Hepatocyte (in vitro differentiated cells): ENCODE data around the gene ZNF474. TPM values are rescaled to one million over a fixed set of nuclear protein-coding genes. Genes with fewer than 3 reads are reported as not detected.

Experiments
- DNase-seq: peaks from one replicate; pipeline ENCODE4 v3.0.0-alpha.2; 2016; ENCODE audit warnings: low spot score
- H2AFZ ChIP-seq: fragments of 200-600 bp; sonication (generic); 2 replicates; pipeline ENCODE4 v1.6.0; 2016; ENCODE audit warnings: antibody characterized with exemption, mild to moderate bottlenecking
- H3K27ac ChIP-seq: fragments of 200-600 bp; sonication (generic); 2 replicates; pipeline ENCODE4 v1.5.1; 2016; ENCODE audit warnings: mild to moderate bottlenecking
- H3K27me3 ChIP-seq: fragments of 200-600 bp; sonication (generic); 2 replicates; pipeline ENCODE4 v1.6.1; 2016
- H3K36me3 ChIP-seq: fragments of 200-600 bp; sonication (generic); replicated peaks from 2 replicates; pipeline ENCODE4 v1.5.1; 2016; ENCODE audit warnings: low read depth; ENCODE audit not compliant: insufficient read depth
- H3K4me1 ChIP-seq: fragments of 200-600 bp; sonication (generic); 2 replicates; pipeline ENCODE4 v1.5.1; 2016; ENCODE audit warnings: mild to moderate bottlenecking, moderate library complexity; ENCODE audit not compliant: insufficient read depth
- H3K4me2 ChIP-seq: fragments of 200-600 bp; sonication (generic); 2 replicates; pipeline ENCODE4 v1.6.0; 2016
- H3K4me3 ChIP-seq: fragments of 200-600 bp; sonication (generic); 2 replicates; pipeline ENCODE4 v1.5.1; 2016; ENCODE audit warnings: mild to moderate bottlenecking
- H3K79me2 ChIP-seq: fragments of 200-600 bp; sonication (generic); 2 replicates; pipeline ENCODE4 v1.6.0; 2017; ENCODE audit warnings: mild to moderate bottlenecking
- H3K9me2 ChIP-seq: fragments of 200-600 bp; sonication (generic); replicated peaks from 2 replicates; pipeline ENCODE4 v1.6.0; 2017; ENCODE audit warnings: mild to moderate bottlenecking; ENCODE audit not compliant: insufficient read depth
- H3K9me3 ChIP-seq: fragments of 200-600 bp; sonication (generic); 2 replicates; pipeline ENCODE4 v1.5.1; 2016; ENCODE audit warnings: low read depth, mild to moderate bottlenecking
- H4K20me1 ChIP-seq: fragments of 200-600 bp; sonication (generic); 2 replicates; pipeline ENCODE4 v1.6.0; 2016; ENCODE audit warnings: mild to moderate bottlenecking; ENCODE audit not compliant: insufficient read depth, poor library complexity, severe bottlenecking
- CTCF ChIP-seq: fragments of 200-600 bp; sonication (generic); IDR thresholded peaks from 2 replicates; pipeline ENCODE4 v1.5.1; 2016; ENCODE audit warnings: antibody characterized with exemption, mild to moderate bottlenecking; ENCODE audit not compliant: poor library complexity
- EZH2 ChIP-seq: fragments of 200-600 bp; sonication (generic); IDR thresholded peaks from 2 replicates; pipeline ENCODE4 v1.6.1; 2016; ENCODE audit warnings: antibody characterized with exemption, mild to moderate bottlenecking, borderline replicate concordance
- EZH2phosphoT487 ChIP-seq: fragments of 200-600 bp; sonication (generic); IDR thresholded peaks from one replicate; pipeline ENCODE4 v1.6.1; 2018; ENCODE audit warnings: antibody characterized with exemption, mild to moderate bottlenecking, low read depth, moderate library complexity; ENCODE audit not compliant: unreplicated experiment, severe bottlenecking
- WGBS: methylation state at CpG from one replicate; pipeline ENCODE4 v1.1.6; 2016; ENCODE audit warnings: low lambda C conversion rate; ENCODE audit errors: missing lambda C conversion rate; 5-methylcytosine and 5-hydroxymethylcytosine counted together
- polyA plus RNA-seq: library from polyadenylated mRNA; unstranded; fragments of >200 nt; fragmentation: Nextera tagmentation; extraction: Ambion mirVana; gene quantifications from 2 replicates; pipeline ENCODE4 v1.2.1, GENCODE V29; 2016
- total RNA-seq: library from RNA; depleted of rRNA; stranded (reverse); fragments of >200 nt; gene quantifications from 2 replicates; pipeline ENCODE4 v1.2.3, GENCODE V29; 2014

The ZNF474 gene
- total and polyA plus RNA-seq, 2 experiments from 2014 or later, result 0.43 to 2.8 TPM

GRCh38 chr5:122142480-122143164 lies 13.3 kb downstream of the ZNF474 start:
- H3K4me3 ChIP-seq, result no peak overlapping the region
- no peak overlapping the region for H3K27ac ChIP-seq
- H3K9me3 ChIP-seq, result no peaks in the 10 kb centered on the region
- DNase-seq, result no peak
- 87% methylated on average over 6 of the region's 6 CpGs for WGBS
- H3K4me2 ChIP-seq, result no peak overlapping the region
- H3K4me1 ChIP-seq, result no peaks in the 10 kb centered on the region
- no peaks in the 10 kb centered on the region for H3K79me2 ChIP-seq
- TF ChIP-seq CTCF (no peak), EZH2 (no peak), EZH2phosphoT487 (no peak)
- H2AFZ ChIP-seq, result no peak overlapping the region
- H3K36me3 ChIP-seq, result no peaks in the 10 kb centered on the region
- H3K27me3 ChIP-seq, result no peaks in the 10 kb centered on the region
- H3K9me2 ChIP-seq, result no peaks in the 10 kb centered on the region
- H4K20me1 ChIP-seq, result no peaks in the 10 kb centered on the region

- H3K4me1 ChIP-seq, result no peaks in the 10 kb centered on the region
- H3K79me2 ChIP-seq, result no peaks in the 10 kb centered on the region
- H3K4me3 ChIP-seq, result no peak overlapping the region
- H2AFZ ChIP-seq, result no peak overlapping the region
- H3K9me3 ChIP-seq, result no peaks in the 10 kb centered on the region
- H3K4me2 ChIP-seq, result no peak overlapping the region
- no peaks in the 10 kb centered on the region for H3K36me3 ChIP-seq
- no peak for DNase-seq
- no peak overlapping the region for H3K27ac ChIP-seq
- H3K9me2 ChIP-seq, result no peaks in the 10 kb centered on the region
- no peaks in the 10 kb centered on the region for H4K20me1 ChIP-seq
- TF ChIP-seq CTCF (no peak), EZH2 (no peak), EZH2phosphoT487 (no peak)
- WGBS, result 84% methylated on average over 1 of the region's 1 CpG
- H3K27me3 ChIP-seq, result no peaks in the 10 kb centered on the region
Observed at GRCh38 chr5:122144236-122144635, 14.9 kb downstream of the ZNF474 start.

GRCh38 chr5:122145906-122146305 lies 16.6 kb downstream of the ZNF474 start:
- no peak for DNase-seq
- H3K4me1 ChIP-seq, result no peaks in the 10 kb centered on the region
- H3K79me2 ChIP-seq, result no peaks in the 10 kb centered on the region
- no peak overlapping the region for H3K4me3 ChIP-seq
- no peaks in the 10 kb centered on the region for H3K9me2 ChIP-seq
- H3K9me3 ChIP-seq, result no peaks in the 10 kb centered on the region
- H3K27me3 ChIP-seq, result no peaks in the 10 kb centered on the region
- no peaks in the 10 kb centered on the region for H4K20me1 ChIP-seq
- H3K36me3 ChIP-seq, result no peaks in the 10 kb centered on the region
- no peak overlapping the region for H3K4me2 ChIP-seq
- WGBS, result 93% methylated on average over 1 of the region's 1 CpG
- no peak overlapping the region for H2AFZ ChIP-seq
- no peak overlapping the region for H3K27ac ChIP-seq
- TF ChIP-seq CTCF (no peak), EZH2phosphoT487 (no peak), EZH2 (no peak)
